HG03280 (cell line): Measurements from ENCODE around the gene CTRL.
A peak's percentile ranks its signal among the peaks of the same experiment; 100 is the strongest.
"Not testable (repeated sequence)": the region's sequence is repeated elsewhere in the genome, so short reads cannot be mapped to it uniquely, and the experiment has no call there.

Experiments used
- ATAC-seq: cut with Tn5 transposase; IDR thresholded peaks from one replicate; pipeline ENCODE4 v1.9.1; 2021; ENCODE audit warnings: mild to moderate bottlenecking, moderate library complexity; ENCODE audit not compliant: unreplicated experiment

The CTRL gene

DNA sequence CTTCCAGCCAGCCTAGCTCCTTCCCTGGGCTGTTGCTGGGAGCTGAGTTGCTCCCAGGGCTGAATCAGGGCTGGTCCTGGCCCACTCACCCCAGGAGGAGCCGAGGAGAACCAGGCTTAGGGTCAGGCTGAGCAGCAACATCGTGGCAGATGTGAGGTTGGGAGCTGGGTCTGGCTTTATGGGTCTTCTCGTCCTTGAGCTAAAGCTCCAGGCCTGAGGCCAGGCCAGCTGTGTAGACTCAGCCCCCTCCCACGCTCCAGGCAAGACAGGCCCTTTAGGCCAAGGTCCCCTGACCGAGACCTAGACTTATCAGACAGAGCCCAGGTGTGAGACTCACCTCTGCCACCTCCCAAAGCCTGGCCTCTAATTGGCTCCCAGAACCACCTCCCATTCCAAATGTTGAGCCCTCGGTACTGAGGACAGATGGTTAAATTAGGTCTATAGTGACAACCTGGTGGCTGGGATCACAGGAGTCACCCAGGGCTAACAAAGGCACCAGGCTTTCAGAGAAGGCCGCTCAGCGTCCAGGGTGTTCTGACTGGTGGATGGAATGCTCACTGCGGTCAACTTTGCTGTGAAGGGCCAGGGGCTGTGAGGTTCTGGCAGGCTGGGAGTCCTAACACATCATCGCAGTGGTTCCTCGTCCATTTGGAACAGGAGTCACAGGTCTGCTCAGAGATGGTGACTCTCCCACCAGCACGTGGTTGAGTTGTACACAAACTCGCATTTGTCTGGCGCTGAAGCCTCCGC is at the start of gene CTRL:
Gene CTRL, minus strand, starts transcription at position 151 of the 750 bp plus-strand sequence. Its CDS starts 10 bp downstream, at position 141.
- ATAC-seq, result no peak

DNA sequence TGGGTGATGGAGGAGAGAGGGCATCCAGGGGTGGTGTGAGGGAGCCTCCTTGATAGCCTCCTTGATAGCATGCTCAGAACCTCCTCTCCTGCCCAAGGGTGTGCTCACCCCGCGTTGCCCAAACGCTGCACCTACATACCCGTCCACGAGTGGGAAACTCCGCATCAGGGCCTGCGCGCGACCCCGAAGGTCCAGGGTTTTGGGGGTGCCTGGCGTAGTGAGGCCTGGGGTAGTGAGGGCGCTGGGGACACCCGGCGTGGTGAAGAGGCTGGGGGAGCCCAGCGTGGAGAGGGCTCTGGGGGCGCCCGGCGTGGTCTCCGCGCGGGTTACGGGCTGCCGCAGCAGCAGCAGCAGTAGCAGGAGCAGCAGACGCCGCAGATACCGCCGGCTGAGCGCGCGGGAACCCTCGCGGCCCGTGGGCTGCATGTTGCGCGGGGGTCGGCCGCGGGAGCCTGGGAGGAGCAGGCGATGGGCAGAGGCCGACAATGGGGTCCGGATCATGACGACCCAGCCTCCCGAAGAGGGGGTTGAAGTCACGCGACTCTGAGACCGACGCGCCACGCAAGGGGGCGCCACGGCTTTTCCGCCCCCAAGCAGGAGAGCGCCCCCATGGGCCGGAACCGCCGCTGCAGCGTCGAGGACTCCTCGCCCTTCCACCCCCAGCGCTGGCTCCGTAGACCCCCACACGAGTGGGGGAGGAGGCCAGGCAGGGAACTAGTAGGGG is 48.5 kb upstream of the CTRL start, which contains the start of gene DPEP3:
Gene DPEP3, minus strand, starts transcription at position 545 of the 724 bp plus-strand sequence. Its CDS starts 119 bp downstream, at position 426.
- no peak for ATAC-seq

DNA sequence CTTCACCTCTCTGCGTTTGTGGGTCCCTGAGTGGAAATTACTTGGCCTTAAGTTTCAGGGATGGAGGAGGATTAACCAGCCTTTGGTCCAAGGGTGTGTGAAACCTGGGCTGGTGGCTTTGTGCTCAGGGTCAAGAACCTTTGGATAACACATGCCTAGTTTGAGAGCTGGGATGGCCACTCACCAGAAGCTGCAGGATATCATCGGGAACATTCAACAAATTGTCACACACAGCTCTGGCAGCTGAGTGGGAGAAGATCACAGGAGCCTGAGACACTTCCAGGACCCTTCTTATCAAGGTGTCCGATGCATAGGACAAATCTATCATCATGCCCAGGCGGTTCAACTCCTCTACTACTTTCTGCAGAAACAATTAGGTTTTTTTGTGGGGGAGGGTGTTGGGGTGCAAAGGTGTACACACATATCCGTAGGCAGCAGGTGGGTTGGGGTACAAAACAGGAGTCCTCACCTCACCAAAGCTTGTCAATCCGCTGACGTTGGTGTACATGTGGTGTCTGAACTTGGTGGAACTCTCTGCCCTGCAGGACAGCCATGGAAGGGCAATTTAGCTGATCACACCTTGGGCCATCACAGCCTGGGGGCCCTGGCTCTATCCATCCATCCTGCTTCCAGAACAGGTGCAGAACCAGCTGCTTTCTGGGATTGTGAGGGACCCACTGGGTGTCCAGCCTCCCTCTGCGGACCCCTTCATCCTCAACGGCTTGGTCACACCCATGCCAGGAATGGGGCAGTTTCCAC is 46.0 kb upstream of the CTRL start:
- no peak for ATAC-seq

DNA sequence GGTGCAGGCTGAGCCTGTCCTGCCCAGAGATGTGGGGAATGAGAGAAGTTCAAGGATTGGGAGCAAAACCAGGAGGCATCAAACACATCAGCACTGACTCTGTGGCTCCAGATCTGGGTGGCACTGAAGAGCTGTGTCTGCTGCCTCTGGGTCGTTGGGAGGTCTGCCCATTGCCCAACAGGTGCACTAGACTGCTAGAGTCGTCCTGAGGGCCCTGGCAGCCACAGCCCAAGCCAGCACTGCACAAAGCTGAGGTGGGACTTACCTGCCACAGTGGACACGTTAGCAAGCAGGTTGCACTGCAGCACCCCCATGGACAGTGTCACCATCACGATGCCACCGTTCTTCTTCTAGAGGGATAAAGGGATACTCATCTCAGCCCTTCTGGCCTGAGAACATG is 45.3 kb upstream of the CTRL start:
- ATAC-seq, result no peak

DNA sequence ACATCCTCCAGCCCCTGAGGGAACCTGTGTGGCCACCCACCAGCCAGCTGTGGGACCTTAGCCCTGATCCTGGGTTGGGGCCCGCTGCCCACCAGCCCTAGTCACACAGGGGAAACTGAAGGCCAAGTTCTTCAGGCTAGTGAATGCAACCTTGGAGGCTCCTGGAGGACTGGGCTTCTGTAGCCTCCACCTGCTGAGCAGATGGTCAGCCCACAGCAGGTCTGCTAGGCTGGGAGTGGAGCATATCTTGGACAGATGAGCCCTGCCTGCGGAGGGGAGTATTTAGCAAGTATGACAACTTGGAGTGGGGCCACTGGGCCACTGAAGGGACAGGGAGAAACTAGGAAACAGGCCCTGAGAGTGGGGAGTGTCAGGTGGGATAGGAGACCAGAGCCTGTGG is 44.5 kb upstream of the CTRL start:
- ATAC-seq, result no peak

DNA sequence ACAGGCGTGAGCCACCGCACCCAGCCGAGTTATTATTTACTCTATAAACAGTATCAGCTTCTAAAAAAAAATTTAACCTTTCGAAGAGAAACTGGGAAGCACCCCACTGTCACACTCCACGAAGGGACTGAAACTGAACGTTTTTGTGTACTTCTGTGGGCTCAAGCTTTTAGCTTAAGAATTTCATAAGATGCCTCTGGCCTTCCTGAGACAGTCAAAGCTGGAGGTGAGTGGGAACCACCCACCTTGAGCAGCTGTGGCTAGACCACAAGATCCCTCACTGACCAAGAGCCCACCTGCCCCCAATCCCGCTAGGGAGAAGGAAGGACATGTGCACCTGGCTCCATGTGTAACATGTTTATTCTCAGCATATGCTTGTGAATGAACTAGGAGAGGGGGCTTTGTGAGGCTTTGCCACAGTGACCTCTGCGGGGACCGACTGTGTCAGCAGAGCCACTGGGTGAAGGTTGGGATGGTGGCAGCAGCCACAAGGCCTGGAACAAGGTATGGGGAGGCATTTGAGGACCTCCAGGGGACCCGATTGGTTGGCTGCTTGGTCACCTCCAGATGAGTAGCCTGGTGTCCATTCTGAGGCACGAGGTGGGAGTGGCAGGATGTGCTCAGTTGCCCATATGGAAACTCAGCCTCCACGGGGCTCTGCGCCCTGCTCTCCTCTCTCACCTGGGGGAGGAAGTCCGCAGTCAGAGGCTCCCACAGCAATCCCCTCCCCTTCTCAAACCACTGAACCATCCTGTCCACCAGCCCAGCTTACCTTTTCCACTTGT is 43.9 kb upstream of the CTRL start:
- ATAC-seq, result no peak

DNA sequence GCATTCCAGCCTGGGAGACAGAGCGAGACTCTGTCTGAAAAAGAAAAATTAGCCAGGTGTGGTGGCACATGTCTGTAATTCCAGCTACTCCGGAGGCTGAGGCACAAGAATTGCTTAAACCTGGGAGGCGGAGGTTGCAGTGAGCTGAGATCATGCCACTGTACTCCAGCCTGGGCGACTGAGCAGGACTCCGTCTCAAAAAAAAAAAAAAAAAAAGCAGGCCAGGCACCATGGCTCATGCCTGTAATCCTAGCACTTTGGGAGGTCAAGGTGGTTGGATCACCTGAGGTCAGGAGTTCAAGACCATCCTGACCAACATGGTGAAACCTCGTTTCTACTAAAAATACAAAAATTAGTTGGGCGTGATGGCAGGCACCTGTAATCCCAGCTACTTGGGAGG is 40.6 kb upstream of the CTRL start:
- not testable (repeated sequence) for ATAC-seq

DNA sequence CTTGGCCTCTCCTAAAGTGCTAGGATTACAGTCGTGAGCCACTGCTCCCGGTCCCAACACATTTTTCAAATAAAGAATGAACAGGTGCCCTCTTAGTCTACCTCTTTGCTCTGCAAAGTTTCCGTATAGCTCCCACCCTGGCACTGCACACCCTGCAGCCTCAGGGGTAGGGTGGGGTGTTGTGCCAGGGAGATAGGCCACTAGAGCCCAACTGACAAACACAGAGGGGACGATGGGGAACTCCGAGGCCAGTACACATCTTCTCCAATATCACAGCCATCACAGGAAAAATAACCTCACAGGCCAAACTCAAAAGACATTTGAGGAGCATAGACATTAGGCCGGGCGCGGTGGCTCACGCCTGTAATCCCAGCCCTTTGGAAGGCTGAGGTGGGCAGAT is 39.4 kb upstream of the CTRL start:
- no peak for ATAC-seq

DNA sequence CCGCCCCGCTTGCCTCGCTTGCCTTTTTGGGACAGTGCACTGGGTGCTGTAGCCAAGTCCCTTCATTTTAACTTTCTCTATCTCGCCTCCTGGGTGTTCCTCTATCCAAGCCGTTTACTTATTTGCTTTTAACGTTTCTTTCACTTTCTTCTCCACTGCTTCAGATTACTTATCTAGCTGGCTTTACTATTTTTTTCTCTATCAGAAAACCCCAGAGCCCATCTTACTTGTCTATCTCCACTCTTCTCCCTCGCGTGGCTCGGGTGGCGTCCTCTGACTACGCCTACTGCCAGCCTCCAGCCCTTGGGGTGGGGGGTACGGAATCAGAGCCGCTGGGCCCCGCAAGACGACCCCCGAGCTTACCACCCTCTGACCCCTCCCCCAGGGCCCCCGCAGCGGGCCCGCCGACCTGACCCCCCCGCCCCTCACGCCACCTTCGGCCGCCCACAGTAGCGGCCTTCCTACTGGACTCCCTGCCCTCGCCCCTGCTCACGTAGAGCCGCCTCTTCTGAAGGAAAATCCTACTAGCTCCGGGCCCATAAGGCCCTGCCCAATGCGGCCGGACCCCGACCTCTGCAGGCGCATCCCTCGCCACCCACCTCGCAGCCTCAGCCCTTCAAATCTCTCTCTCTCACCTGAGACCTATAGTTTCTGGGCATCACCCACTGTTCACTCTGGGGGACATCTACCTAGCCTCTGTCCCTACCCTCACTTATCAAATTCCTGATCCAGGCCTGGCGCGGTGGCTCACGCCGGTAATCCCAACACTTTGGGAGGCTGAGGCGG is 37.8 kb upstream of the CTRL start:
- no peak for ATAC-seq

DNA sequence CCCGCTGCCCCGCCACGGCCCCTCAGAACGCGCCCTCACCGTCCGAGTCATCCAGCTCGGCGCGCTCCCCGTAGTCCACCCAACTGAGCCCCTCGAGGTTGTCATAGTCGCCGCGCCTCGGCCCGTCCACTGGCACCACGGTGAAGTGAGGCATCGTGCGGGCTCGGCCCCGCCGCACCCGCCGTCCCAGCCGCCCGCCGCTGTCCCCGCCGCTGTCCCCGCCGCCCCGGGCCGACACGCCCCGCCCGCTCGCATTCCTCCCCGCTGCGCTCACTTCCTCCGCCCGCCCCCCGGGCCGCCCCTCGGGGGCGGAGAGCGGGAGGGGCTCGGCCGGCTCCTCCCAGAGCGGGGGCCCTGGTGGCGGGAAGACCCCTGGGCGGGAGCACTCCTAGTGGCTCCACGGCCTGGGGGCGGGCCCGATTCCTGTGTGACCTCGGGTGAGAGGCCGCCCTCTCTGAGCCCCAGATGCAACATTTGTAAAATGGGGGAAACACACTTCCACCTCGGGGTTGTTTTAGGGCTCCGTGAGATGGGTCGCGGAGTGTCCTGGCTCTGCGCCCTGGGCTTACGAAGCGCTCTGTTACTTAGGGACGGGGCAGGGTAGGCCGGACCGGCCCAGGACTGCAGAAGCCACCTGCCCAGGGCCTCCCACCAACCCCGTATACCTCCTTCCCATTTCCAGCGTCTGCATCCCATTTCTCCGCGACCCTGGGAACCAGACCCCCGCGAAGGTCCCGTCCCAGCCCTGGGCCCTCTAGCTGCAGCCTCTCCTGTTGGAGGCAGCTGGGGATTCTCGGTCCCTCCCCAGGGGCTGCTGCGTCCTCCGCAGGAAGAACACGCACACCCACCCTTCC is 37.0 kb upstream of the CTRL start, which contains the start of gene SLC12A4:
Gene SLC12A4, minus strand, starts transcription at position 238 of the 854 bp plus-strand sequence. Its CDS starts 84 bp downstream, at position 154.
- peak; percentile 88 for ATAC-seq

DNA sequence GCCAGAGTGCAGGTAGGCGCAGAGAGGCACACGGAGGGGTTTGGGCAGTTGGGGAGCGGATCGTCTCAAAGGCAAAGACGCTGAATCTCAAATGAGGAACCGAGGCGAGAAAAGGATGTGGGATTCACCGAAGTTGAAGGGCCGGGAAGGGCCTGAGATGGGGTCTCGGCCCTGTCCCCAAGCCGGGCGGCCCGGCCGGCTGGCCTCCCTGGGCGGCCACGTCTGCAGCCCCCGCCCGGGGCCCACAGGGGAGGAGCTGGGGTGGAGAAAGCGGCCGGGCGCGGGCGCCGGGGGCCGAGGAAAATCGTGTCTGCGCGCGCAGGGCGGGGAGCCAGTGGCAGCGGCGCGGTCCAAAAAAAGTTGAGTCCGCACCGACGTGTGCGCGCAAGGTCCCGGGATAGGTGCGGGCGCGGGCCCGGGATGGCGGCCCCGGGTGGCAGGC is 36.3 kb upstream of the CTRL start:
- peak; percentile 24 for ATAC-seq

DNA sequence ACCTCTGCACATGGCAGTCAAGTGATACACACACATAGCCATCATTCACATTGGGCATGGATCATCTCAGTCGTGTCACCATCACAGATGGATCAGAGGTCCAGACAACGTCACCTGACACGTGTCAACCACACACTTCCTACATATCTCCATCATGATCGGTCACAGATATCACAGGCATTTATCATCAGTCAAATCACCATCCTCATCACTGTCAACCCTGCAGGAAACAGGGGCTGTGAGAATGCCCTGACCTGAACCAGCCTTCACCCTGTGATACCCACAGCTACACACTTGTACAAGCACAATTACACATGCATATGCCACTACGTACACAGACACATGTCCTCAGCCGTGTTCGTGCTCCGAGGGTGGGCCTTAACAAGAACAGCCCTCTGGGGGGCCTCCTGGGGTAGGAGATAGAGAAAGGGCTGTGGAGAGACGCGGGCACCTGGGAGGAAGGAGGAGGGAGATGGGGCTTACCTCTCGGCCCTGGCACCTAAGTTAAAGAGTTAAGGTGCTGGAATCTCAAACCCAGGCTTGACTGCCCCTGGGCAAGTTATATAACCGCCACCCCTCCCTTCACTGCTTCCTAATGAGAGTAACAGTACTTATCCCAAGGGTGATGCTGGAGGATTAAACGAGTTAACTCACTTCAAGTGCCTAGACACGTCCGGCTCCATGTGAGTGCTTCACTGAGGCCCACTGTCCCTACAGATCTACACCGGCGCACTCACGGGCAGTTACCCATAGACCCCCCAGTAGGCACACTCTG is 35.7 kb upstream of the CTRL start:
- no peak for ATAC-seq

DNA sequence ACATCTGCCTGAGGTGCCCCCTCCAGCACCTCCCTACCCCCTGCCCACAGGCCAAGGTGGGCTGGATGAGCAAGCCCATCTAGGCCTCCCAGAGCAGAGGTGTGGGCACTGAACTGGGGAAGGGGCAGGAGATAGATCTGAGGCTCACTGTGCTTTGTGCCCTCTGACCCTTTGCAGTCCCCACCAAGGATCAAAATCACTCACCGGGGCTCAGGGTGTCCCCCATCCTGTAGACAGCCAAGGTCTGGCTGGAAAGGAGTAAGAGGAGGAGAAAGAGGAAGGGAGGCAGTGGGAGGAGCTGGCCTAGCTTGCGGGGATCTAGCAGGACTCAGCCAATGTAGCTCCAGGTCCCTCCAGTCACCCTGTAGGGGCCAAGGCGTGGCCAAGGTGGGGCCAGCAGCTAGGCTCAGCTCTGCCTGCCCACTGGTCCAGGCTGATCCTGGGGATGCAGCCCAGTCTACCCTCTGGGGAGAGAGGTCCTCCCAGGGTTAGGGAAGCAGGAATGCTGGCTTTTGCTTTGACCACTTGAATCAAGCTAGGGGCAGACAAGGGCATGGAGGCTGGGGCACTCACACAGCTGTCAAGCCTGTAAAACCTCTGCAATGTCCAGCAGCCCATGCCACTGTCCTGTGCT is 35.0 kb upstream of the CTRL start:
- ATAC-seq, result no peak

DNA sequence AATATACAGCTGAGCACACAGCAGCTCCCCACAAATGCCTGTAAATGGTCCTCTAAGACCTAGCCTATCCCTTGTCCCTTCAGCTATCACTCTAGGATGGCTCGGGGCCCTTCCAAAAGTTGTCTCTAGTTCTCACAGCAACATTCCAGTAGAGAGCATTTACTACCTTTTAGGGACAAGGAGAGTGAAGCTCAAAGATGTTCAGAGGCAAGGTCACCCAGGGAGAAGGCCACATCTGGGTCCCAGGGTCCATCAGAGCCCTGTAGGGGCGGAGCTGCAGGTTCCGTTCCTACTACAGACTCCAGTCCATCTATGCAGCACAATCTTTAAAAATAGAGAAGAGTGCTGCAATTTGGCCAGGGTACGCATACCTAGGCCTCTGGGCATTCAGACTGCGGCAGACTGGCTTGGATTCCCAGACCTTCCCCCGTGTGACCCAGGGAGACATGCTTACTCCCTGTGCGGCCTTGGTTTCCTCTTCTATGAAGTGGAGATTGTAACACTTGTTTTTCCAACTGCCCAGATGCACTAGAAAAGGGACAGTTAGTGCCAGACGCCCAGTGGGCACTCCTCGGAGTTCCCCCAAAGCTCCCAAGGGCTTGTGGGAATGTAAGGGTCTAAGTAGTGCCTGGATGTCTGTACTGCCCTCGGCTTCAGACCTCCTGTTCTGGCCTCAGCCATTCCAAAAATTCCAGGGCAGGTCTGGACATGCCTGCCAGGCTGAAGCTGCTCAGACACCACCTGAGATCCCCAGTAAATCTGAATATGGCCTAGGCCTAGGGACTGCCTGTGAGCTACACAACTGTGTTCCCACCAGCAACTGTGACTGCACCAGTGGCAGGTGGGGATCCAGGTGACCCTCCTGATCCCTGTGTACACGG is 34.2 kb upstream of the CTRL start:
- no peak for ATAC-seq

DNA sequence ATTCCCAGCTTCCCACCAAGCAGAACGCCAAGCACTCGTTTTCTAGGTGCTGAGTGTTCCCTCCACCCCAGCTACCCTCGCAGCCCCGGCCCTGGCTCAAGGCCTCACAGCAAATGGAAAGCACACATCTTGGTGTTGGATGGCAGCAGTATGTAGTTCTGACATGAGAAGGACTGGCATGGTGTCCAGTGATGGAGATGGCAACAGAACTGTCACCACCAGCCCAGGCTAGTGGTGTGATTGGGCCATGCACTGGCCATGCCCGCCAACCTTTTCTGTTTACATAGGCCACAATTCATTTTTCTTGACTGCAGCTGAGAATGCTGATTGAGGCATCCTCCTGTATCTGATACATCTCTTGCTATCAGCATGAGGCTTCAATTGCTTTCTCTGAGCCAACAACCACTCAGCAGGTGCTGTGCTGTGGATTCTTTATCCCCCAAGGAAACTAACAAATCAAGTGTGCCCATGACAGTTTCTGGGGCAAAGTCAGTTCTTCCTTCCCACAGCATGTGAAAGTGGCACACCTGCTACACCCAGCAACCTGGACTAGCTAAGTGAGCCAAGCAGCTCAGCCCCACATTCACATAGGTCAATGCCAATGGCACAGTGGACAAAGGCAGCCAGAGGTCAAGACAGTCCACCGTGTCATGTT is 32.9 kb upstream of the CTRL start:
- ATAC-seq, result no peak

DNA sequence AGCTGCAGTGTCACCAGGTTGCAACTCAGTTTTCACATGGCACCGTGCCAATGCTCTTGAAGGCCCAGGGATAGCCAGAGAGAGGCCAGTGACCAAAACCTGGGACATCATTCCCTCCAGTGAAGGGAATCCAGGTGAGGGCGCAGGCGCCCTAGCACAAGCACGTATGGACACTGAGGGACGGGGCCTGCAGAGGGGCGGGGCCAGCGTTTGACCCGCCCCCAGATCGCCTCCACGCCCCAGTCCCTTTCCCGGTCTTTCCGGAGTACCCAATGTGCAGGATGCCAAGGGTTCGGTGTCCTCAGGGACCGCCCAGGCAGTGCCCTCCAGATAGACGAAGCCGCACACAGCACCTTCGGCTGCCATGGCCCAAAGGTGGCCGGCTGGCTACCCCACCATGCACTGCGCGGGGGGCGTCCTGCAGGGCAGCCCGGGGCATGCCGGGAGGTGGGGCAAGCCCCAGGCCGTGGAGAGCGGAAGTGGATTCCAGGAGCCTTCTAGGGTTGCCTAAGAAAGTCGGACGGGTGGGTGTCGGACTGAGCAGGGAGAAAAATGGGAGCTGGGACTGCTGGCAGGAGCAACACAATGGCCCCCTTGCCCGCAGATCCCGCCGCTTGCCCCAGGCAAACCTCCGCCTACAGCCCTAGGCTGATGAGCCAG is 32.1 kb upstream of the CTRL start:
- ATAC-seq, result no peak
